Vagina (tissue), 2 donors: ENCODE data around the gene TGDS.

Experiments used
- CTCF ChIP-seq, 3 experiments: fragments of 450-650 bp in 2 of 3; fragments of 200-600 bp in 1 of 3; sonication (generic) in 1 of 3; IDR thresholded peaks; one replicate each; pipeline ENCODE4 v1.5.1; 2017 to 2019; ENCODE audit warnings: antibody characterized with exemption in 3 of 3, mild to moderate bottlenecking in 2 of 3, moderate library complexity in 2 of 3
- POLR2A ChIP-seq, 2 donors: fragments of 450-650 bp; IDR thresholded peaks; one replicate each; pipeline ENCODE4 v1.6.1; 2017; ENCODE audit warnings: antibody characterized with exemption in 2 of 2, mild to moderate bottlenecking in 2 of 2, moderate library complexity in 2 of 2

DNA sequence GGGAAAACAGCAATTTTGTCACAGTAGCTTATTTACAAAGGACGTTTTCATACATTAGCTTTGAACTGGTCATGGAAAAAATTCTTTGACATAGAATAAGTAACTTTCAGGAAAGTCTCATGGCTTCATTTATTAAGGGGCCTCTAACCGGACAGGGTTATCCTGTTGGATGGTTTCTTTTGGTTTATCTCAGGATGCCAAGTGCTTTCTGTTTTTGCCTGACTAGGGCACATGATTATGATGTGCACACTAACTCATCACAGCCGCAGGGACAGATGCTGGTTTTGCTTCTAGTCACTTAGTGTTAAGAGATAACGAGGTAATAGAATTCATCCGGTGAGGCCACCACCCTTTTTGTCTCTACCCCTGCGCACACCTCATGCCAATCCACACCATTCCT is 53.0 kb downstream of the TGDS start:
- TF ChIP-seq CTCF (IDR thresholded peaks at IDR 0.05), result no peak
- no peak for TF ChIP-seq POLR2A (IDR thresholded peaks at IDR 0.05)
